GM18867 (cell line): ENCODE data around the gene MYO15B.

Source experiments
- ATAC-seq: cut with Tn5 transposase; IDR thresholded peaks from one replicate; pipeline ENCODE4 v1.9.1; 2021; ENCODE audit warnings: mild to moderate bottlenecking, moderate library complexity; ENCODE audit not compliant: unreplicated experiment

Gene MYO15B

GRCh38 chr17:75658237-75658636 is 70.6 kb downstream of the MYO15B start:
- no peak for ATAC-seq

GRCh38 chr17:75661531-75661930 is 73.9 kb downstream of the MYO15B start:
- ATAC-seq: no peak

GRCh38 chr17:75662511-75662910 is 74.9 kb downstream of the MYO15B start:
- no peak for ATAC-seq

GRCh38 chr17:75664099-75664549 is 76.5 kb downstream of the MYO15B start:
- peak; percentile 51 for ATAC-seq

- no peak for ATAC-seq
These were observed 78.4 kb downstream of the MYO15B start for GRCh38 chr17:75665981-75666380.

GRCh38 chr17:75666959-75667790 is 79.6 kb downstream of the MYO15B start, which contains the start of the genes RECQL5 and SAP30BP:
RECQL5 (minus strand) TSS chr17:75667154; CDS start chr17:75666557, 597 bp downstream.
SAP30BP (plus strand) TSS chr17:75667338; CDS start chr17:75667373, 35 bp downstream.
- ATAC-seq: peak; percentile 86

GRCh38 chr17:75667825-75668224 is 80.2 kb downstream of the MYO15B start:
- no peak for ATAC-seq

- ATAC-seq: no peak
These were observed 80.9 kb downstream of the MYO15B start for GRCh38 chr17:75668489-75668888.

GRCh38 chr17:75670868-75671267 is 83.3 kb downstream of the MYO15B start:
- ATAC-seq: no peak

- ATAC-seq: no peak
These were observed 84.4 kb downstream of the MYO15B start for GRCh38 chr17:75672011-75672410.

- ATAC-seq: no peak
These were observed 85.9 kb downstream of the MYO15B start for GRCh38 chr17:75673487-75673886.
